Pons (tissue), 1 donor: ENCODE measurements around the gene NUP214.
A peak's percentile ranks its signal among the peaks of the same experiment; 100 is the strongest.
"Not testable (repeated sequence)": the region's sequence is repeated elsewhere in the genome, so short reads cannot be mapped to it uniquely, and the experiment has no call there.

ENCODE experiments used
- DNase-seq: peaks from one replicate; pipeline ENCODE4 v3.0.0-alpha.2; 2016; ENCODE audit warnings: low spot score

NUP214 gene

GRCh38 chr9:131259916-131260597 lies 134.7 kb downstream of the NUP214 start:
- no peak for DNase-seq

GRCh38 chr9:131260751-131261452 lies 135.5 kb downstream of the NUP214 start:
- no peak for DNase-seq

- DNase-seq: no peak
Observed at GRCh38 chr9:131262327-131263032, 137.1 kb downstream of the NUP214 start.

GRCh38 chr9:131263033-131263343 lies 137.6 kb downstream of the NUP214 start:
- DNase-seq: not testable (repeated sequence)

- DNase-seq: no peak
Observed at GRCh38 chr9:131263701-131264100, 138.3 kb downstream of the NUP214 start.

GRCh38 chr9:131264231-131264630 lies 138.8 kb downstream of the NUP214 start:
- no peak for DNase-seq

- DNase-seq: no peak
Observed at GRCh38 chr9:131266266-131267229, 141.2 kb downstream of the NUP214 start.

GRCh38 chr9:131270171-131271015 lies 145.0 kb downstream of the NUP214 start:
- DNase-seq: peak; percentile 80

- not testable (repeated sequence) for DNase-seq
Observed at GRCh38 chr9:131271016-131271273, 145.6 kb downstream of the NUP214 start.

GRCh38 chr9:131271506-131271931 lies 146.1 kb downstream of the NUP214 start:
- no peak for DNase-seq

GRCh38 chr9:131272212-131272611 lies 146.8 kb downstream of the NUP214 start:
- no peak for DNase-seq

GRCh38 chr9:131273146-131273855 lies 147.9 kb downstream of the NUP214 start:
- DNase-seq: no peak

GRCh38 chr9:131273856-131274673 lies 148.7 kb downstream of the NUP214 start:
- no peak for DNase-seq

- no peak for DNase-seq
Observed at GRCh38 chr9:131274674-131275331, 149.4 kb downstream of the NUP214 start.

GRCh38 chr9:131275332-131276093 lies 150.1 kb downstream of the NUP214 start:
- DNase-seq: no peak

GRCh38 chr9:131276094-131276888 lies 150.9 kb downstream of the NUP214 start, which contains the start of gene FAM78A:
Gene FAM78A (minus strand): TSS chr9:131276510. CDS start chr9:131276179, 331 bp downstream.
- DNase-seq: no peak

GRCh38 chr9:131276891-131277286 lies 151.5 kb downstream of the NUP214 start:
- no peak for DNase-seq
